GM23338 (cell line): Measurements from ENCODE around the gene GNB1L. TPM values are rescaled to one million over a fixed set of nuclear protein-coding genes. Genes with fewer than 3 reads are reported as not detected.

ENCODE experiments used
- ATAC-seq: fragments of 200-7000 bp; cut with Tn5 transposase; 3 replicates; pipeline ENCODE4 v1.9.1; 2020
- DNase-seq: peaks from one replicate; pipeline ENCODE4 v3.0.0-alpha.2; 2015; ENCODE audit warnings: low spot score
- H2AFZ ChIP-seq: fragments of 200-600 bp; sonication (generic); 2 replicates; pipeline ENCODE4 v1.8.0; 2016; ENCODE audit warnings: antibody characterized with exemption, mild to moderate bottlenecking, moderate library complexity
- H3F3A ChIP-seq: fragments of 200-600 bp; sonication (generic); replicated peaks from 2 replicates; pipeline ENCODE4 v1.8.0; 2017; ENCODE audit warnings: antibody characterized with exemption, mixed run types, low read depth
- H3K27ac ChIP-seq: fragments of 200-600 bp; sonication (generic); 2 replicates; pipeline ENCODE4 v1.6.1; 2016; ENCODE audit warnings: low read depth
- H3K27me3 ChIP-seq: fragments of 200-600 bp; sonication (generic); 2 replicates; pipeline ENCODE4 v1.8.0; 2016; ENCODE audit warnings: mild to moderate bottlenecking, mixed run types, moderate library complexity; ENCODE audit not compliant: insufficient read depth
- H3K36me3 ChIP-seq: fragments of 200-600 bp; sonication (generic); 2 replicates; pipeline ENCODE4 v1.8.0; 2016; ENCODE audit warnings: mild to moderate bottlenecking; ENCODE audit not compliant: insufficient read depth
- H3K4me1 ChIP-seq: fragments of 200-600 bp; sonication (generic); 2 replicates; pipeline ENCODE4 v1.8.0; 2016; ENCODE audit warnings: mild to moderate bottlenecking, moderate library complexity; ENCODE audit not compliant: insufficient read depth
- H3K4me2 ChIP-seq: fragments of 200-600 bp; sonication (generic); 2 replicates; pipeline ENCODE4 v1.7.1; 2017; ENCODE audit warnings: mixed run types
- H3K4me3 ChIP-seq: fragments of 200-600 bp; sonication (generic); 2 replicates; pipeline ENCODE4 v1.6.1; 2016; ENCODE audit warnings: mixed run types
- H3K79me2 ChIP-seq: fragments of 200-600 bp; sonication (generic); replicated peaks from 2 replicates; pipeline ENCODE4 v1.8.0; 2017; ENCODE audit warnings: mild to moderate bottlenecking; ENCODE audit not compliant: insufficient read depth
- H3K9me2 ChIP-seq: fragments of 200-600 bp; sonication (generic); 2 replicates; pipeline ENCODE4 v1.8.0; 2017; ENCODE audit not compliant: insufficient read depth
- H4K20me1 ChIP-seq: fragments of 200-600 bp; sonication (generic); replicated peaks from 2 replicates; pipeline ENCODE4 v1.8.0; 2017; ENCODE audit warnings: mild to moderate bottlenecking; ENCODE audit not compliant: insufficient read depth
- H3K27ac Mint-ChIP-seq: 2 replicates; pipeline ENCODE4 v1.8.0; 2020; ENCODE audit warnings: inconsistent platforms, mild to moderate bottlenecking, moderate library complexity, mixed read lengths
- H3K27me3 Mint-ChIP-seq: 3 replicates; pipeline ENCODE4 v1.8.0; 2022; ENCODE audit warnings: low read depth, mild to moderate bottlenecking, moderate library complexity, mixed read lengths, inconsistent platforms; ENCODE audit not compliant: insufficient read depth, poor library complexity
- H3K36me3 Mint-ChIP-seq: 3 replicates; pipeline ENCODE4 v1.8.0; 2021; ENCODE audit warnings: low read depth, mild to moderate bottlenecking, inconsistent platforms, moderate library complexity, mixed read lengths
- H3K4me1 Mint-ChIP-seq: 3 replicates; pipeline ENCODE4 v1.8.0; 2020; ENCODE audit warnings: mild to moderate bottlenecking, inconsistent platforms, mixed read lengths
- H3K4me3 Mint-ChIP-seq: 3 replicates; pipeline ENCODE4 v1.8.0; 2021; ENCODE audit warnings: moderate library complexity, mild to moderate bottlenecking, inconsistent platforms, mixed read lengths
- H3K9me3 Mint-ChIP-seq: 3 replicates; pipeline ENCODE4 v1.8.0; 2020; ENCODE audit warnings: moderate library complexity, mild to moderate bottlenecking, inconsistent platforms, mixed read lengths
- CREB1 ChIP-seq: fragments of 250-450 bp; sonication (Bioruptor Pico); IDR thresholded peaks from 2 replicates; pipeline ENCODE4 v1.5.0; 2020; ENCODE audit warnings: low read depth, mild to moderate bottlenecking, moderate library complexity
- CTCF ChIP-seq, 2 experiments: fragments of 200-600 bp in 1 of 2; sonication (generic) in 1 of 2; conservative IDR thresholded peaks; 2 replicates each; pipeline versions ENCODE4 v1.5.1 to v1.6.1; 2016 to 2017; ENCODE audit warnings: antibody characterized with exemption in 2 of 2, low read depth in 2 of 2, mild to moderate bottlenecking in 2 of 2, moderate library complexity in 1 of 2
- ETS1 ChIP-seq: IDR thresholded peaks from 2 replicates; pipeline ENCODE4 v1.6.1; 2016; ENCODE audit warnings: antibody characterized with exemption
- EZH2phosphoT487 ChIP-seq: fragments of 200-600 bp; sonication (generic); IDR thresholded peaks from one replicate; pipeline ENCODE4 v1.8.1; 2018; ENCODE audit warnings: antibody characterized with exemption; ENCODE audit not compliant: unreplicated experiment
- JUNB ChIP-seq: IDR thresholded peaks from one replicate; pipeline ENCODE4 v1.6.1; 2016; ENCODE audit warnings: antibody characterized with exemption; ENCODE audit not compliant: unreplicated experiment
- POLR2AphosphoS5 ChIP-seq: IDR thresholded peaks from 2 replicates; pipeline ENCODE4 v1.6.1; 2016; ENCODE audit warnings: antibody characterized with exemption, low read depth
- REST ChIP-seq: IDR thresholded peaks from one replicate; pipeline ENCODE4 v1.6.1; 2018; ENCODE audit warnings: antibody characterized with exemption; ENCODE audit not compliant: unreplicated experiment
- STAT1 ChIP-seq: IDR thresholded peaks from one replicate; pipeline ENCODE4 v1.6.1; 2016; ENCODE audit warnings: antibody characterized with exemption; ENCODE audit not compliant: unreplicated experiment
- ZNF331 ChIP-seq: fragments of 250-450 bp; sonication (Bioruptor Pico); IDR thresholded peaks from 2 replicates; pipeline ENCODE4 v1.5.0; 2020; ENCODE audit warnings: low read depth, mild to moderate bottlenecking, moderate library complexity
- polyA plus RNA-seq: library from polyadenylated mRNA; unstranded; fragments of >200 nt; fragmentation: Nextera tagmentation; extraction: Ambion mirVana; gene quantifications from 2 replicates; pipeline ENCODE4 v1.2.1, GENCODE V29; 2016
- total RNA-seq: library from RNA; depleted of rRNA; stranded (reverse); fragments of >200 nt; shearing (Covaris generic); gene quantifications from 2 replicates; pipeline ENCODE4 v1.2.3, GENCODE V29; 2014

GNB1L gene
- total and polyA plus RNA-seq, 2 experiments from 2014 or later = 15.2 to 27.8 TPM

- H3K4me1 ChIP-seq = no peaks in the 10 kb centered on the region
- no peaks in the 10 kb centered on the region for H4K20me1 ChIP-seq
- no peak overlapping the region for H2AFZ ChIP-seq
- H3K27ac ChIP-seq = no peak overlapping the region
- Mint-ChIP-seq H3K27ac (no peak overlapping the region), H3K4me1 (peaks cover 3% of the 10 kb centered on the region; the same call in 1 of the 3 replicates), H3K36me3 (peaks cover 4% of the 10 kb centered on the region; the same call in 1 of the 3 replicates), H3K9me3 (no peaks in the 10 kb centered on the region; the same call in 2 of the 3 replicates), H3K4me3 (no peak overlapping the region), H3K27me3 (peaks cover 8% of the 10 kb centered on the region)
- H3K9me2 ChIP-seq = no peaks in the 10 kb centered on the region
- H3K27me3 ChIP-seq = no peaks in the 10 kb centered on the region
- no peaks in the 10 kb centered on the region for H3K79me2 ChIP-seq
- DNase-seq = no peak
- H3K4me3 ChIP-seq = no peak overlapping the region
- no peaks in the 10 kb centered on the region for H3F3A ChIP-seq
- TF ChIP-seq ETS1 (no peak), ZNF331 (CRISPR knock-in tag) (no peak), REST (no peak), CREB1 (CRISPR knock-in tag) (no peak), POLR2AphosphoS5 (no peak), CTCF (conservative IDR thresholded peaks at IDR 0.05; ENCODE audit: low read depth in 2 of 2) (no peak), EZH2phosphoT487 (no peak), JUNB (no peak), STAT1 (no peak)
- no peak overlapping the region for H3K4me2 ChIP-seq
- H3K36me3 ChIP-seq = no peaks in the 10 kb centered on the region; the same call in 1 of the 2 replicates
- no peak for ATAC-seq
Observed at GRCh38 chr22:19785461-19786263, 69.0 kb downstream of the GNB1L start.
